GM12878 (cell line): ENCODE measurements around the gene LNPK. TPM values are rescaled to one million over a fixed set of nuclear protein-coding genes. Genes with fewer than 3 reads are reported as not detected.

Experiments
- ATAC-seq: fragments of 200-7000 bp; cut with Tn5 transposase; 3 replicates; pipeline ENCODE4 v1.9.1; 2020; ENCODE audit warnings: mild to moderate bottlenecking, moderate library complexity
- BruUV-seq: library from RNA; stranded (reverse); fragments of 400-500 nt; replicated peaks from 2 replicates; lab custom pipeline; 2021; lab: Mats Ljungman, UMichigan
- CTCF ChIA-PET: fragments of 300-600 bp; sonication (Branson Sonifier 250); formaldehyde crosslinking; extraction: SDS; loops from one replicate; lab custom pipeline; 2021; ENCODE audit warnings: inconsistent platforms; lab: Yijun Ruan, JAX
- POLR2A ChIA-PET: fragments of 350-600 bp; formaldehyde crosslinking; extraction: SDS; loops from one replicate; lab custom pipeline; 2021; ENCODE audit warnings: inconsistent platforms; lab: Charles Lee
- RAD21 ChIA-PET: fragments of 300-600 bp; sonication (Branson Sonifier 250); formaldehyde crosslinking; loops from one replicate; lab custom pipeline; 2023; ENCODE audit warnings: antibody characterized with exemption; ENCODE audit not compliant: unreplicated experiment; lab: Charles Lee
- SMC1A ChIA-PET: fragments of 300-600 bp; sonication (Branson Sonifier 250); formaldehyde crosslinking; loops from one replicate; lab custom pipeline; 2023; ENCODE audit not compliant: unreplicated experiment, uncharacterized antibody; lab: Charles Lee
- DNase-seq: peaks from one replicate; pipeline ENCODE4 v3.0.0-alpha.2; 2011; ENCODE audit warnings: low read depth, low spot score
- FAIRE-seq: peaks from 3 replicates; lab custom pipeline; 2011; peaks lifted over from hg19 to GRCh38; lab: Jason Lieb, UNC
- H2AFZ ChIP-seq: 2 replicates; pipeline ENCODE4 v1.6.0; 2011; ENCODE audit warnings: low read depth, low read length, control low read depth; ENCODE audit not compliant: control insufficient read depth
- H3K27ac ChIP-seq: 2 replicates; pipeline ENCODE4 v1.5.1; 2011; ENCODE audit warnings: control low read depth; ENCODE audit not compliant: control insufficient read depth, insufficient read depth
- H3K27me3 ChIP-seq, 2 experiments: replicated peaks in 1 of 2; 2 replicates each; pipeline versions ENCODE4 v1.6.0 to v1.6.1; 2011; ENCODE audit warnings: low read length in 1 of 2; ENCODE audit not compliant: control insufficient read depth in 2 of 2, insufficient read depth in 2 of 2
- H3K36me3 ChIP-seq, 2 experiments: 2 replicates each; pipeline ENCODE4 v1.5.1; 2011; ENCODE audit warnings: low read length in 1 of 2; ENCODE audit not compliant: control insufficient read depth in 2 of 2, insufficient read depth in 2 of 2
- H3K4me1 ChIP-seq: 2 replicates; pipeline ENCODE4 v1.6.1; 2011; ENCODE audit warnings: mild to moderate bottlenecking, low read length, moderate library complexity, mixed read lengths; ENCODE audit not compliant: control insufficient read depth, insufficient read depth
- H3K4me2 ChIP-seq: 2 replicates; pipeline ENCODE4 v1.6.0; 2011; ENCODE audit warnings: control low read depth; ENCODE audit not compliant: control insufficient read depth, insufficient read depth
- H3K4me3 ChIP-seq: fragments of 200-600 bp; sonication (generic); 2 replicates; pipeline ENCODE4 v1.5.1; 2016
- H3K79me2 ChIP-seq: 2 replicates; pipeline ENCODE4 v1.6.0; 2011; ENCODE audit warnings: low read length; ENCODE audit not compliant: control insufficient read depth, insufficient read depth
- H3K9ac ChIP-seq: 2 replicates; pipeline ENCODE4 v1.8.0; 2011; ENCODE audit warnings: low read length, control low read depth, mixed read lengths; ENCODE audit not compliant: control insufficient read depth, insufficient read depth
- H3K9me3 ChIP-seq: replicated peaks from 3 replicates; pipeline ENCODE4 v1.5.1; 2011; ENCODE audit warnings: mild to moderate bottlenecking, low read length; ENCODE audit not compliant: control insufficient read depth, insufficient read depth
- H4K20me1 ChIP-seq: 2 replicates; pipeline ENCODE4 v1.6.0; 2011; ENCODE audit not compliant: control insufficient read depth, insufficient read depth
- CHD4 ChIP-seq: fragments of 200-600 bp; sonication (generic); IDR thresholded peaks from 2 replicates; pipeline ENCODE4 v1.6.1; 2016; ENCODE audit warnings: mild to moderate bottlenecking
- EED ChIP-seq: sonication (generic); IDR thresholded peaks from 2 replicates; pipeline ENCODE4 v1.6.1; 2016; ENCODE audit warnings: antibody characterized with exemption, low read depth
- NFYB ChIP-seq: IDR thresholded peaks from 2 replicates; pipeline ENCODE4 v1.6.1; 2011; ENCODE audit warnings: low read depth, mild to moderate bottlenecking, low read length, improper control_type of control experiment, moderate library complexity; ENCODE audit not compliant: insufficient read depth
- RAD51 ChIP-seq: fragments of 450-650 bp; IDR thresholded peaks from 2 replicates; pipeline ENCODE4 v1.6.1; 2016; ENCODE audit warnings: moderate library complexity, mild to moderate bottlenecking, inconsistent platforms
- SIN3A ChIP-seq: IDR thresholded peaks from 2 replicates; pipeline ENCODE4 v1.6.1; 2012; ENCODE audit warnings: low read depth, low read length, improper control_type of control experiment
- SRF ChIP-seq, 2 experiments: IDR thresholded peaks; 2 replicates each; pipeline ENCODE4 v1.6.1; 2011; ENCODE audit warnings: low read depth in 2 of 2, low read length in 2 of 2, mild to moderate bottlenecking in 1 of 2, moderate library complexity in 1 of 2
- STAT1 ChIP-seq: fragments of 450-650 bp; conservative IDR thresholded peaks from 2 replicates; pipeline ENCODE4 v1.6.1; 2014; ENCODE audit warnings: antibody characterized with exemption, mild to moderate bottlenecking
- WGBS: methylation state at CpG from one replicate; pipeline ENCODE4 v1.1.6; 2016; ENCODE audit warnings: low lambda C conversion rate; ENCODE audit not compliant: insufficient replicate concordance, insufficient coverage; ENCODE audit errors: missing lambda C conversion rate; 5-methylcytosine and 5-hydroxymethylcytosine counted together
- in situ Hi-C: fragments of 300-500 bp; cut with MboI; formaldehyde crosslinking; loops from 9 replicates; pipeline ENCODE4 v1.14.3; 2018; ENCODE audit warnings: mixed read lengths
- intact Hi-C: fragments of 100-400 bp; cut with micrococcal nuclease; formaldehyde crosslinking; loops from one replicate; pipeline ENCODE4 v1.14.2; 2022; ENCODE audit not compliant: unreplicated experiment
- polyA plus RNA-seq, 11 experiments: library from polyadenylated mRNA; depleted of rRNA in 4 of 11; unstranded in 6 of 11; stranded (reverse) in 5 of 11; fragments of >200 nt; fragmentation: Nextera tagmentation in 4 of 11; fragmentation: Illumina TruSeq in 1 of 11; extraction: Ambion mirVana in 4 of 11; extraction: Trizol in 1 of 11; gene quantifications; 1 replicate in 1 of 11; 2 replicates in 10 of 11; pipeline versions ENCODE4 v1.2.1 to v1.2.3, GENCODE V29; 2011 to 2016; ENCODE audit warnings: inconsistent platforms in 2 of 11, missing spikeins in 2 of 11, low read depth in 1 of 11
- total RNA-seq, 4 experiments: library from RNA; depleted of rRNA in 3 of 4; stranded (reverse); fragments of >200 nt in 3 of 4; fragmentation: Illumina TruSeq in 1 of 4; extraction: Trizol in 1 of 4; gene quantifications; 2 replicates each; pipeline versions ENCODE4 v1.2.1 to v1.2.3, GENCODE V29; 2013 to 2021
- TF ChIP-seq, protein P1 (sequence below): fragments of 450-650 bp; IDR thresholded peaks from 2 replicates; pipeline ENCODE4 v1.6.1; 2017; ENCODE audit warnings: mild to moderate bottlenecking, low read depth, inconsistent platforms; ENCODE audit not compliant: poor library complexity, severe bottlenecking
- TF ChIP-seq, protein P2 (sequence below): fragments of 450-650 bp; IDR thresholded peaks from 2 replicates; pipeline ENCODE4 v1.6.1; 2016; ENCODE audit warnings: mild to moderate bottlenecking
- TF ChIP-seq, protein P3 (sequence below): IDR thresholded peaks from 2 replicates; pipeline ENCODE4 v1.6.1; 2012; ENCODE audit warnings: mild to moderate bottlenecking, low read depth, low read length

LNPK gene
- total and polyA plus RNA-seq, 10 of the 15 experiments (the other 5 are each of a cell fraction or from before 2014, with no cell fraction given), result 3.2 to 30.0 (median 15.6) TPM

DNA sequence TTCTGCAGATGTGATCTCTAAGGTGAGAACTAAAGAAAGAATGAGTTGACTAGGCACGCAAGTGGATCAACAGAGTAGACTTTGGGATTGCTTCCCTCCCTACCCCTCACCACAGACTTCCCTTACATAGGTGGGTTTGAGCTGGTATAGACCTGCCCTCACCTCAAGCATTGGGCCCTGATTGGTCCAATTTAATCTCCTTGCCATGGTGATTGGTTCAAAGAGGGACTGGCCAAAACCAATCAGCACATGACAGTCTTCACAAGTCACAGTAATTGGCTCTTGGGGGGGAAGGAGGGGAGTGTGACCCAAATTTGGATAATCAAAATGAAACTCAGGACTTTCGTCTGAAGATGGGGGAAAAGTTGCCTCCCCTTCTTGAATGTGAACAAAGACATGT is 36.6 kb upstream of the LNPK start:
- no peaks in the 10 kb centered on the region for H3K4me1 ChIP-seq
- H3K9ac ChIP-seq, result no peak overlapping the region
- no peak overlapping the region for H3K4me3 ChIP-seq
- H3K36me3 ChIP-seq, result no peaks in the 10 kb centered on the region
- H3K27me3 ChIP-seq, result no peaks in the 10 kb centered on the region; a peak in 1 of 4 replicates
- H4K20me1 ChIP-seq, result no peaks in the 10 kb centered on the region
- BruUV-seq, result no TSS peak
- no peak for TF ChIP-seq STAT1
- TF ChIP-seq NFYB, result peak; percentile 63; the same call in 1 of the 2 replicates
- ChIA-PET POLR2A (no interaction called here), CTCF (no interaction called here), RAD21 (no interaction called here), SMC1A (interaction anchor here (0.5 kb wide), 1 partner anchor 168 kb away, joined by 3 read pairs; no protein-coding TSS in a partner anchor)
- H3K27ac ChIP-seq, result no peak overlapping the region
- intact Hi-C loops (no loop called here), in situ Hi-C loops (no loop called here)
- H3K9me3 ChIP-seq, result no peaks in the 10 kb centered on the region; the same call in 2 of the 3 replicates
- no peak overlapping the region for H2AFZ ChIP-seq
- no peaks in the 10 kb centered on the region for H3K79me2 ChIP-seq
- ATAC-seq (no peak), DNase-seq (no peak), FAIRE-seq (no peak)
- WGBS, result 42% methylated on average over 2 of the region's 2 CpGs
- H3K4me2 ChIP-seq, result no peak overlapping the region

DNA sequence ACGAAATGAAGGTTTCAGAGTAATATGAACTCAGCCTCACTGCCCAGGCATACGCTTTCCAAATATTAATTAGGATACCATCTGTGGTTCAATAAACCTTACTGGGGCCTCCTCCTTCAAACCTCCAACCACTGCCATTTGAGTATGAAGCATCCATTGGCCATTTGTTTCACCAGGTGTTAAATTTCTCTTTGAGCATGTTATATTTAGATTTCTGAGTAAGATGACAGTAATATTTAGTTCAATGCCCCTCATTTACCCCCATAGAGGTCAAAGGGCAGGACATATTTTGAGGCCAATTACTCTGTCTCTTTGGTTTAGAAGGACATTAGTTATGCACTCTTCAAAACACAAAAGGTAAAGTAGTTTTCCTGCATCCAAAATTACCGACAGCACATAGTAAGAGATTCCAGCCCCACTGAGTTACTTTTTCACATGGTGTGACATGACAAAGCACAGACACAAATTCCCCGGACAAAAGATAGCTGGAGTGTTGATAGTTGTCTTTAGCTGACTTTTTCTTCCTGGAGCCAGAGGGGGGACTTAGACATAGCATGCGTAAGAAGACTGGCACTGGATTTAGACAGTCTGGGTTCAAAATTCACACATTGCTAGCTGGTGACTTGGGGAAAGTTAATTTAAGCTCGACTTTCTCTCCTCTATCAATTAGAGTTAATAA is 33.1 kb upstream of the LNPK start:
- Histone ChIP-seq H2AFZ (no peak overlapping the region), H3K4me3 (no peak overlapping the region), H4K20me1 (no peaks in the 10 kb centered on the region), H3K9ac (no peak overlapping the region), H3K4me2 (no peak overlapping the region), H3K9me3 (no peaks in the 10 kb centered on the region), H3K4me1 (no peaks in the 10 kb centered on the region), H3K79me2 (no peaks in the 10 kb centered on the region), H3K36me3 (no peaks in the 10 kb centered on the region), H3K27ac (no peak overlapping the region), H3K27me3 (no peaks in the 10 kb centered on the region)
- POLR2A ChIA-PET, result no interaction called here
- FAIRE-seq (no peak), ATAC-seq (no peak), DNase-seq (no peak)
- SMC1A ChIA-PET, result no interaction called here
- RAD21 ChIA-PET, result no interaction called here
- intact Hi-C loops, result no loop called here
- no TSS peak for BruUV-seq
- in situ Hi-C loops, result no loop called here
- WGBS, result 35% methylated on average over 6 of the region's 6 CpGs
- CTCF ChIA-PET, result interaction anchor here (0.6 to 1.0 kb wide), 2 partner anchors 12 to 562 kb away, joined by 3 read pairs; no protein-coding TSS in a partner anchor
- TF ChIP-seq, protein P1, sequence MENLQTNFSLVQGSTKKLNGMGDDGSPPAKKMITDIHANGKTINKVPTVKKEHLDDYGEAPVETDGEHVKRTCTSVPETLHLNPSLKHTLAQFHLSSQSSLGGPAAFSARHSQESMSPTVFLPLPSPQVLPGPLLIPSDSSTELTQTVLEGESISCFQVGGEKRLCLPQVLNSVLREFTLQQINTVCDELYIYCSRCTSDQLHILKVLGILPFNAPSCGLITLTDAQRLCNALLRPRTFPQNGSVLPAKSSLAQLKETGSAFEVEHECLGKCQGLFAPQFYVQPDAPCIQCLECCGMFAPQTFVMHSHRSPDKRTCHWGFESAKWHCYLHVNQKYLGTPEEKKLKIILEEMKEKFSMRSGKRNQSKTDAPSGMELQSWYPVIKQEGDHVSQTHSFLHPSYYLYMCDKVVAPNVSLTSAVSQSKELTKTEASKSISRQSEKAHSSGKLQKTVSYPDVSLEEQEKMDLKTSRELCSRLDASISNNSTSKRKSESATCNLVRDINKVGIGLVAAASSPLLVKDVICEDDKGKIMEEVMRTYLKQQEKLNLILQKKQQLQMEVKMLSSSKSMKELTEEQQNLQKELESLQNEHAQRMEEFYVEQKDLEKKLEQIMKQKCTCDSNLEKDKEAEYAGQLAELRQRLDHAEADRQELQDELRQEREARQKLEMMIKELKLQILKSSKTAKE, result no peak
- TF ChIP-seq, protein P2, sequence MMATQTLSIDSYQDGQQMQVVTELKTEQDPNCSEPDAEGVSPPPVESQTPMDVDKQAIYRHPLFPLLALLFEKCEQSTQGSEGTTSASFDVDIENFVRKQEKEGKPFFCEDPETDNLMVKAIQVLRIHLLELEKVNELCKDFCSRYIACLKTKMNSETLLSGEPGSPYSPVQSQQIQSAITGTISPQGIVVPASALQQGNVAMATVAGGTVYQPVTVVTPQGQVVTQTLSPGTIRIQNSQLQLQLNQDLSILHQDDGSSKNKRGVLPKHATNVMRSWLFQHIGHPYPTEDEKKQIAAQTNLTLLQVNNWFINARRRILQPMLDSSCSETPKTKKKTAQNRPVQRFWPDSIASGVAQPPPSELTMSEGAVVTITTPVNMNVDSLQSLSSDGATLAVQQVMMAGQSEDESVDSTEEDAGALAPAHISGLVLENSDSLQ, result no peak
- TF ChIP-seq CHD4, result no peak
- TF ChIP-seq, protein P3, sequence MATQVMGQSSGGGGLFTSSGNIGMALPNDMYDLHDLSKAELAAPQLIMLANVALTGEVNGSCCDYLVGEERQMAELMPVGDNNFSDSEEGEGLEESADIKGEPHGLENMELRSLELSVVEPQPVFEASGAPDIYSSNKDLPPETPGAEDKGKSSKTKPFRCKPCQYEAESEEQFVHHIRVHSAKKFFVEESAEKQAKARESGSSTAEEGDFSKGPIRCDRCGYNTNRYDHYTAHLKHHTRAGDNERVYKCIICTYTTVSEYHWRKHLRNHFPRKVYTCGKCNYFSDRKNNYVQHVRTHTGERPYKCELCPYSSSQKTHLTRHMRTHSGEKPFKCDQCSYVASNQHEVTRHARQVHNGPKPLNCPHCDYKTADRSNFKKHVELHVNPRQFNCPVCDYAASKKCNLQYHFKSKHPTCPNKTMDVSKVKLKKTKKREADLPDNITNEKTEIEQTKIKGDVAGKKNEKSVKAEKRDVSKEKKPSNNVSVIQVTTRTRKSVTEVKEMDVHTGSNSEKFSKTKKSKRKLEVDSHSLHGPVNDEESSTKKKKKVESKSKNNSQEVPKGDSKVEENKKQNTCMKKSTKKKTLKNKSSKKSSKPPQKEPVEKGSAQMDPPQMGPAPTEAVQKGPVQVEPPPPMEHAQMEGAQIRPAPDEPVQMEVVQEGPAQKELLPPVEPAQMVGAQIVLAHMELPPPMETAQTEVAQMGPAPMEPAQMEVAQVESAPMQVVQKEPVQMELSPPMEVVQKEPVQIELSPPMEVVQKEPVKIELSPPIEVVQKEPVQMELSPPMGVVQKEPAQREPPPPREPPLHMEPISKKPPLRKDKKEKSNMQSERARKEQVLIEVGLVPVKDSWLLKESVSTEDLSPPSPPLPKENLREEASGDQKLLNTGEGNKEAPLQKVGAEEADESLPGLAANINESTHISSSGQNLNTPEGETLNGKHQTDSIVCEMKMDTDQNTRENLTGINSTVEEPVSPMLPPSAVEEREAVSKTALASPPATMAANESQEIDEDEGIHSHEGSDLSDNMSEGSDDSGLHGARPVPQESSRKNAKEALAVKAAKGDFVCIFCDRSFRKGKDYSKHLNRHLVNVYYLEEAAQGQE, result no peak
- TF ChIP-seq RAD51, result no peak
- TF ChIP-seq SRF (IDR thresholded peaks at IDR 0.05; ENCODE audit: low read depth in 2 of 2, low read length in 2 of 2), result no peak
- no peak for TF ChIP-seq SIN3A
- TF ChIP-seq EED, result no peak
